ENCODE measurements around the gene BTBD8. TPM values are rescaled to one million over a fixed set of nuclear protein-coding genes. Genes with fewer than 3 reads are reported as not detected.

BTBD8 gene
- total and polyA plus RNA-seq, 9 of the 15 experiments (the other 6 are each of a cell fraction or from before 2014, with no cell fraction given), result 0.46 to 2.3 (median 1.2) TPM

GRCh38 chr1:92030656-92031107 is 49.5 kb upstream of the BTBD8 start (continued):
- no peak for TF ChIP-seq FOXK1 (CRISPR knock-in tag; IDR thresholded peaks at IDR 0.05; ENCODE audit: borderline replicate concordance)
- TF ChIP-seq GTF2E2 (tag; IDR thresholded peaks at IDR 0.05), result no peak
- no peak for TF ChIP-seq NUFIP1 (IDR thresholded peaks at IDR 0.05; ENCODE audit: partially characterized antibody)

GRCh38 chr1:92031281-92032110 is 48.6 kb upstream of the BTBD8 start:
- H3K9ac ChIP-seq (ENCODE audit: insufficient read depth in 1 of 2, low read depth in 2 of 2, low read length in 2 of 2), result no peak overlapping the region
- POLR2A ChIA-PET, result no interaction called here
- intact Hi-C loops (cut with micrococcal nuclease) (no loop called here), in situ Hi-C loops (cut with MboI) (no loop called here)
- H3K36me3 ChIP-seq (ENCODE audit: control insufficient read depth, insufficient read depth, low read length), result no peaks in the 10 kb centered on the region
- H3K4me2 ChIP-seq (ENCODE audit: insufficient read depth, low read length), result no peak overlapping the region
- ATAC-seq (no peak), DNase-seq (ENCODE audit: extremely low read depth in 1 of 4, low spot score in 3 of 4) (no peak), FAIRE-seq (peak; percentile 6)
- H3K79me2 ChIP-seq (ENCODE audit: control insufficient read depth, insufficient read depth, low read length), result no peaks in the 10 kb centered on the region
- H3K4me1 ChIP-seq (replicated peaks in 1 of 2; ENCODE audit: control insufficient read depth in 2 of 2, insufficient read depth in 2 of 2, low read length in 2 of 2), result peaks cover 0 to 7% of the 10 kb centered on the region in 2 experiments; a peak in 2 of 5 replicates
- no peaks in the 10 kb centered on the region for H4K20me1 ChIP-seq (replicated peaks; ENCODE audit: control insufficient read depth, insufficient read depth, low read length)
- H3K9me3 ChIP-seq (replicated peaks; ENCODE audit: control insufficient read depth, insufficient read depth, low read depth, low read length), result no peaks in the 10 kb centered on the region
- no peak overlapping the region for H2AFZ ChIP-seq (ENCODE audit: low read depth, low read length)
- H3K27ac ChIP-seq (ENCODE audit: extremely low read depth, low read depth, low read length), result no peak overlapping the region
- H3K27me3 ChIP-seq (ENCODE audit: control insufficient read depth in 2 of 2, insufficient read depth in 2 of 2, low read length in 2 of 2), result peaks cover 20 to 40% of the 10 kb centered on the region in 2 experiments
- no peaks in the 10 kb centered on the region for H3K9me1 ChIP-seq (ENCODE audit: control insufficient read depth, insufficient read depth, low read length)
- CTCF ChIA-PET (ENCODE audit: low intra/inter-chr PET ratio), result no interaction called here
- 0% methylated on average over 6 of the region's 6 CpGs for WGBS (ENCODE audit: insufficient coverage, low coverage, missing lambda C conversion rate)
- BruUV-seq (replicated peaks), result no TSS peak
- H3K4me3 ChIP-seq, result no peak overlapping the region
- TF ChIP-seq MXD1 (CRISPR knock-in tag; IDR thresholded peaks at IDR 0.05; ENCODE audit: borderline replicate concordance, poor library complexity, severe bottlenecking), result no peak
- no peak for TF ChIP-seq FOXK2 (conservative IDR thresholded peaks at IDR 0.05 in 1 of 2, IDR thresholded peaks at IDR 0.05 in 1 of 2; ENCODE audit: low read depth in 2 of 2)
- TF ChIP-seq RERE (CRISPR knock-in tag; IDR thresholded peaks at IDR 0.05; ENCODE audit: borderline replicate concordance), result no peak
- no peak for TF ChIP-seq E2F4 (CRISPR knock-in tag; IDR thresholded peaks at IDR 0.05; ENCODE audit: low read depth)
- no peak for TF ChIP-seq NFXL1 (CRISPR knock-in tag; IDR thresholded peaks at IDR 0.05)
- TF ChIP-seq STAG1 (CRISPR knock-in tag; IDR thresholded peaks at IDR 0.05; ENCODE audit: borderline replicate concordance), result no peak
- no peak for TF ChIP-seq RBM34 (IDR thresholded peaks at IDR 0.05; ENCODE audit: borderline replicate concordance, insufficient read depth, low read length)
- no peak for TF ChIP-seq HES1 (IDR thresholded peaks at IDR 0.05; ENCODE audit: low read depth)

Measured in K562 (cell line).